ENCODE results near the gene AFP. TPM values are rescaled to one million over a fixed set of nuclear protein-coding genes. Genes with fewer than 3 reads are reported as not detected.
A peak's percentile ranks its signal among the peaks of the same experiment; 100 is the strongest.
"Not testable (repeated sequence)": the region's sequence is repeated elsewhere in the genome, so short reads cannot be mapped to it uniquely, and the experiment has no call there.

The AFP gene
- total RNA-seq (1 to 10 TPM in 1 of 6 donors, not detected in 5; 1.5 TPM), polyA plus RNA-seq (under 1 TPM in 1 of 2 donors, not detected in 1; 0.40 TPM)

- H3K36me3 ChIP-seq = no peaks in the 10 kb centered on the region
- ATAC-seq (no peak), FAIRE-seq (no peak), DNase-seq (no peak)
- no peak within 1 kb of the TSS for H3K27ac ChIP-seq
- no peak within 1 kb of the TSS for H3K4me3 ChIP-seq
- 88 to 89% methylated on average over 1 of the region's 1 CpG for WGBS, 2 donors
- intact Hi-C loops (cut with DNase I) = no loop called here
- no peak for TF ChIP-seq CTCF (IDR thresholded peaks at IDR 0.05)
- no peaks in the 10 kb centered on the region for H3K27me3 ChIP-seq
- peaks cover 0 to 11% (median 0%) of the 10 kb centered on the region in 3 donors for H3K4me1 ChIP-seq
- H3K9me3 ChIP-seq = no peaks in the 10 kb centered on the region
Observed at GRCh38 chr4:73435984-73436383, at the start of gene AFP. Gene AFP (plus strand): TSS chr4:73436221. CDS start chr4:73436263, 42 bp downstream.

GRCh38 chr4:73387552-73387951 is 48.5 kb upstream of the AFP start:
- DNase-seq (no peak), ATAC-seq (no peak), FAIRE-seq (no peak)
- H3K9me3 ChIP-seq = no peaks in the 10 kb centered on the region
- no peak overlapping the region for H3K4me3 ChIP-seq
- no peak overlapping the region for H3K27ac ChIP-seq
- no peaks in the 10 kb centered on the region for H3K36me3 ChIP-seq
- no peaks in the 10 kb centered on the region for H3K27me3 ChIP-seq
- no peak for TF ChIP-seq CTCF (IDR thresholded peaks at IDR 0.05)
- peaks cover 1 to 7% (median 5%) of the 10 kb centered on the region in 3 donors for H3K4me1 ChIP-seq
- intact Hi-C loops (cut with DNase I) = no loop called here

- H3K9me3 ChIP-seq = no peaks in the 10 kb centered on the region
- H3K4me3 ChIP-seq = no peak overlapping the region
- intact Hi-C loops (cut with DNase I) = no loop called here
- H3K4me1 ChIP-seq = peaks cover 5 to 7% (median 7%) of the 10 kb centered on the region in 3 donors
- H3K36me3 ChIP-seq = no peaks in the 10 kb centered on the region
- DNase-seq (no peak), ATAC-seq (peak in 3 of 4 donors; percentile 34 to 61 (median 51)), FAIRE-seq (no peak)
- H3K27ac ChIP-seq = no peak overlapping the region
- TF ChIP-seq CTCF (IDR thresholded peaks at IDR 0.05) = no peak
- no peaks in the 10 kb centered on the region for H3K27me3 ChIP-seq
- 32 to 40% methylated on average over 1 of the region's 1 CpG for WGBS, 2 donors
Observed at GRCh38 chr4:73388887-73389286, 47.1 kb upstream of the AFP start.

GRCh38 chr4:73389663-73390062 is 46.4 kb upstream of the AFP start:
- H3K9me3 ChIP-seq; DNase-seq; H3K4me3 ChIP-seq; H3K27ac ChIP-seq; H3K36me3 ChIP-seq; H3K4me1 ChIP-seq; ATAC-seq; intact Hi-C loops (cut with DNase I); FAIRE-seq; H3K27me3 ChIP-seq: not testable (repeated sequence)
- 95 to 98% methylated on average over 2 of the region's 2 CpGs for WGBS, 2 donors

- no peak for FAIRE-seq
- Histone ChIP-seq H3K27me3 (no peaks in the 10 kb centered on the region), H3K9me3 (no peaks in the 10 kb centered on the region), H3K4me3 (no peak overlapping the region), H3K36me3 (no peaks in the 10 kb centered on the region), H3K4me1 (peaks cover 5 to 7% (median 7%) of the 10 kb centered on the region in 3 donors), H3K27ac (no peak overlapping the region)
- peak in 1 of 4 donors; percentile 17 for ATAC-seq
- intact Hi-C loops (cut with DNase I) = no loop called here
- no peak for TF ChIP-seq CTCF (IDR thresholded peaks at IDR 0.05)
- DNase-seq = no peak
Observed at GRCh38 chr4:73391774-73392173, 44.2 kb upstream of the AFP start.

All from pancreas (tissue), 10 donors.